Smooth muscle cell of trachea (primary cell): ENCODE measurements around the gene RAB43. TPM values are rescaled to one million over a fixed set of nuclear protein-coding genes. Genes with fewer than 3 reads are reported as not detected.

Source experiments
- total RNA-seq: library from RNA; depleted of rRNA; stranded (reverse); fragments of >200 nt; gene quantifications from 2 replicates; pipeline ENCODE4 v1.2.1, GENCODE V29; 2014

The RAB43 gene
- total RNA-seq = 13.4 and 28.0 TPM in 2 replicates

DNA sequence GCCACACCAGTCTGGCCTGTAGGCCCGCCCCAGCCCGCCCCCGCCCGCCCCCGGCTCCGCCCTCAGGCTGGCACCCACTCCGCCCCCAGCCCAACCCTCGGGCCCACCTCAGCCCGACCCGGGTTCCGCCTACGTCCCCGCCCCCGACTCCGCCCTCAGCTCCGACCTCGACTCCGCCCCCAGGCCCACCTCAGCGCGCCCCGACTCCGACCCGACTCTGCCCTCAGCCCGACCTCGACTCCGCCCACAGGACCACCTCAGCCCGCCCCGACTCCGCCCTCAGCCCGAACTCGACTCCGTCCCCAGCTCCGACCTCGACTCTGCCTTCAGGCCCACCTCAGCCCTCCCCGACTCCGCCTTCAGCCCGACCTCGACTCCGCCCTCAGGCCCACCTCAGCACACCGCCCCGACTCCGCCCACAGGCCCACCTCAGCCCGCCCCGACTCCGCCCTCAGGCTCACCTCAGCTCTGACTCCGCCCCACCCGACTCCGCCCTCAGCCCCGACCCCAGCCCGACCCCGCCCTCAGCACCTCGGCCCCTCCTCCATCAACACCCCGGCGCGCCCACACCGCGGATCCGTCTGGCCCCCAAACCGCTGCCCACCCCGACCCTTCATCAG, at the start of gene RAB43:
TSS of gene RAB43 (minus strand) at position 13 of the 620 bp plus-strand sequence. CDS start 315 bp downstream, outside the sequence.

DNA sequence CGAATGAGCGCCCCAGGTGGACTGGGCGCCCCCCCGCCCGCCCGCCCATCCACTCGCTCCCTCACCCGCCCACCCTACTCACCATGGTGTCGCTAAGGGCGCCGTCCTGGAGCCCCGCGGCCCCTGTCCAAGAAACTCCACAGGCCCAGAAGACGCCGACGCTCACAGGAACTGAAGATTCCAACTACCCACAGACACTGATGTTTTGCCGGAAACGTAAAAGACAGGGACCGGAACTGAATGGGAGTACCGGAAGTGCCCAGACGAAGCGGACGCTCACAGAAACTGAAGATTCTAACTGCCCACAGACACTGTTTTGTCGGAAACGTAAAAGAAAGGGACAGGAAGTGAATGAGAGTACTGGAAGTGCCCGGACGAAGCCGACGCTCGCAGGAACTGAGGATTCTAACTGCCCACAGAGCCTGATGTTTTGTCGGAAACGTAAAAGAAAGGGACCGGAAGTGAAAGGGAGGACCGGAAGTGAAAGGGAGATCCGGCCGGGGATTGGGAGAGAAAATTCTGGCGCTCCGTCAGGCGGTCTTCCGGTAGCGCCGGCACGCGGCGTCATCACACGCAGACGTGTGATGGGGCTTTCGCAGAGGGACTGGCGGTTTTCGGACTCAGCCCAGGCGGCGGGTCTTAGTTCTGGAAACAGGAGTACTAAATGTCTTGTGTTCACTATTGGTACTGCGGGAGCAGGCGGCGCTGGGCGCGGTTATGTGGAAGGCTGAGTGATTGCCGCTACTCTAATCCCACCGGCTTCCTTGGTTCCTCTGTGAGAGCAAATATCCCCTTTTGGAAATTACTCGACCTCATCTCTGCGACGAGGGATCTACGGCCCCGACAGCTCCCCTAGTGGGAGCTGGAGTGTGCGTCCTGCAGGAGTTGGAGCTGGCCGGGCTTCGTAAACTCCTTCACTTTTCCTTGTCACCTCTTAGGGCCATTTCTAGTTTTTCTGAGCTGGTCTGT, 39.6 kb upstream of the RAB43 start, which contains the start of gene ISY1:
TSS of gene ISY1 (minus strand) at position 173 of the 969 bp plus-strand sequence. CDS start at position 85, 88 bp downstream.

GRCh38 chr3:129060276-129061022, 61.2 kb downstream of the RAB43 start, which contains the start of gene GP9:
TSS of gene GP9 (plus strand) at chr3:129060779. CDS start at chr3:129061740, 961 bp downstream.

Other genes starting within 250 kb of the RAB43 start
- gene ACAD9, start 242.2 kb downstream of the RAB43 start, total RNA-seq = 45.8 and 59.5 TPM in 2 replicates
- gene CFAP92, start 127.7 kb downstream of the RAB43 start, total RNA-seq = 0.17 TPM in 1 of 2 replicates, not detected in the other
- gene EFCC1, start 120.5 kb downstream of the RAB43 start, total RNA-seq = not detected in 2 replicates
- gene GP9, start 61.0 kb downstream of the RAB43 start, total RNA-seq = not detected in 2 replicates
- gene ISY1, start 39.3 kb upstream of the RAB43 start, total RNA-seq = 26.8 and 36.9 TPM in 2 replicates
- gene CNBP, start 62.1 kb upstream of the RAB43 start, total RNA-seq = 301 and 375 TPM in 2 replicates
- 342 and 398 TPM in 2 replicates for gene COPG1, start 127.8 kb upstream of the RAB43 start, total RNA-seq
- 16.4 and 26.8 TPM in 2 replicates for gene HMCES, start 157.1 kb upstream of the RAB43 start, total RNA-seq